Left lung (tissue), 14 donors: ENCODE measurements around the gene TRIM49. TPM values are rescaled to one million over a fixed set of nuclear protein-coding genes. Genes with fewer than 3 reads are reported as not detected.
"Not testable (repeated sequence)": the region's sequence is repeated elsewhere in the genome, so short reads cannot be mapped to it uniquely, and the experiment has no call there.

Experiments
- ATAC-seq: fragments of 200-7000 bp; cut with Tn5 transposase; one replicate; pipeline ENCODE4 v1.9.1; 2020; ENCODE audit warnings: moderate library complexity
- DNase-seq, 4 donors: peaks; one replicate each; pipeline ENCODE4 v3.0.0-alpha.2; 2013 to 2020
- H3K27ac ChIP-seq, 2 donors: fragments of 200-600 bp; sonication (generic) in 1 of 2; one replicate each; pipeline versions ENCODE4 v1.5.0 to v1.8.0; 2020 to 2021
- H3K27me3 ChIP-seq, 2 donors: fragments of 200-600 bp; sonication (generic) in 1 of 2; one replicate each; pipeline versions ENCODE4 v1.5.0 to v1.8.0; 2020 to 2021
- H3K36me3 ChIP-seq, 2 donors: fragments of 200-600 bp; sonication (generic) in 1 of 2; one replicate each; pipeline versions ENCODE4 v1.5.0 to v1.8.0; 2020 to 2021
- H3K4me1 ChIP-seq, 2 donors: fragments of 200-600 bp; one replicate each; pipeline ENCODE4 v1.8.0; 2021
- H3K4me3 ChIP-seq, 2 donors: fragments of 200-600 bp; sonication (generic) in 1 of 2; one replicate each; pipeline versions ENCODE4 v1.5.0 to v1.8.0; 2020 to 2021; ENCODE audit warnings: mild to moderate bottlenecking in 1 of 2
- H3K9me3 ChIP-seq, 2 donors: fragments of 200-600 bp; sonication (generic) in 1 of 2; one replicate each; pipeline versions ENCODE4 v1.5.0 to v1.8.0; 2020 to 2021
- intact Hi-C, 2 donors: fragments of 100-400 bp; cut with DNase I; formaldehyde crosslinking; loops; one replicate each; pipeline versions ENCODE4 v1.11.2 to v1.14.2; 2022
- long read RNA-seq, 12 donors: library from polyadenylated mRNA in 2 of 12; unstranded in 2 of 12; transcript quantifications; one replicate each; pipeline ENCODE4 v2.0.0 and lab custom pipeline, GENCODE V29; 2019 to 2026
- polyA plus RNA-seq, 6 donors: library from polyadenylated mRNA; unstranded; fragments of 120-200 nt; gene quantifications; one replicate each; pipeline ENCODE4 v1.2.1, GENCODE V29; 2013; ENCODE audit not compliant: insufficient read length in 6 of 6
- total RNA-seq, 2 donors: library from RNA; stranded (reverse); fragmentation: NEBNext Ultra II Directional; extraction: Animal tissue kit (Norgen Biotek cat#: 25700); gene quantifications; one replicate each; pipeline ENCODE4 v1.2.1, GENCODE V29; 2021
- donor health status: DM: no; HTN: yes; CAD: no.
- donor health status: DM: no; HTN: no; CAD: no.

Gene TRIM49
- not detected for total RNA-seq
- not detected for polyA plus RNA-seq
- long read RNA-seq, donor 1: 0 reads
- long read RNA-seq, donor 2: 0 reads
- long read RNA-seq, donor 3: 0 reads
- long read RNA-seq, donor 4: 0 reads
- long read RNA-seq, donor 5: 0 reads
- long read RNA-seq, donor 6: 0 reads
- long read RNA-seq, donor 7: 0 reads
- long read RNA-seq, donor 8: 0 reads
- long read RNA-seq, donor 9: 0 reads
- long read RNA-seq, donor 10: 0 reads
- long read RNA-seq, donor 11: 0 reads
- long read RNA-seq, donor 12: 0 reads

- DNase-seq, H3K4me1 ChIP-seq, H3K4me3 ChIP-seq, H3K9me3 ChIP-seq, H3K27ac ChIP-seq, H3K36me3 ChIP-seq, ATAC-seq, H3K27me3 ChIP-seq, intact Hi-C loops: not testable (repeated sequence)
Observed at GRCh38 chr11:89808475-89808874, at the start of gene TRIM49. Gene TRIM49, minus strand, starts transcription at chr11:89808575. Its CDS starts 4,106 bp downstream, at chr11:89804469.

- H3K9me3 ChIP-seq, H3K27ac ChIP-seq, intact Hi-C loops, H3K4me1 ChIP-seq, DNase-seq, H3K36me3 ChIP-seq, ATAC-seq, H3K4me3 ChIP-seq, H3K27me3 ChIP-seq: not testable (repeated sequence)
Observed at GRCh38 chr11:89826694-89827093, 18.3 kb upstream of the TRIM49 start.

- H3K27ac ChIP-seq, ATAC-seq, H3K4me1 ChIP-seq, H3K27me3 ChIP-seq, H3K4me3 ChIP-seq, H3K9me3 ChIP-seq, DNase-seq, intact Hi-C loops, H3K36me3 ChIP-seq: not testable (repeated sequence)
Observed at GRCh38 chr11:89820008-89820407, 11.6 kb upstream of the TRIM49 start.

- ATAC-seq, intact Hi-C loops, H3K4me3 ChIP-seq: not testable (repeated sequence)
Observed at GRCh38 chr11:89813535-89813934, 5.2 kb upstream of the TRIM49 start.

GRCh38 chr11:89787506-89788063 lies 20.8 kb downstream of the TRIM49 start:
- H3K4me3 ChIP-seq, H3K9me3 ChIP-seq, H3K27me3 ChIP-seq, intact Hi-C loops, ATAC-seq, DNase-seq, H3K4me1 ChIP-seq, H3K36me3 ChIP-seq, H3K27ac ChIP-seq: not testable (repeated sequence)

More at GRCh38 chr11:89813535-89813934, 5.2 kb upstream of the TRIM49 start:
- H3K27me3 ChIP-seq, H3K4me1 ChIP-seq, H3K9me3 ChIP-seq, H3K36me3 ChIP-seq, H3K27ac ChIP-seq: not testable (repeated sequence)
- peak in 1 of 4 donors; percentile 3 for DNase-seq

- H3K36me3 ChIP-seq, H3K4me3 ChIP-seq, ATAC-seq, H3K27ac ChIP-seq, H3K27me3 ChIP-seq, DNase-seq, H3K9me3 ChIP-seq, H3K4me1 ChIP-seq, intact Hi-C loops: not testable (repeated sequence)
Observed at GRCh38 chr11:89785726-89786125, 22.6 kb downstream of the TRIM49 start.

GRCh38 chr11:89750822-89751221 lies 57.6 kb downstream of the TRIM49 start:
- H3K9me3 ChIP-seq, H3K4me3 ChIP-seq, H3K27me3 ChIP-seq, H3K4me1 ChIP-seq, H3K36me3 ChIP-seq, DNase-seq, intact Hi-C loops, H3K27ac ChIP-seq, ATAC-seq: not testable (repeated sequence)

Other genes starting within 250 kb of the TRIM49 start
- gene TRIM77, start 98.3 kb downstream of the TRIM49 start, total RNA-seq: not detected
- not detected for gene TRIM77, start 98.3 kb downstream of the TRIM49 start, polyA plus RNA-seq
- not detected for gene TRIM64B, start 69.9 kb upstream of the TRIM49 start, total RNA-seq
- gene TRIM64B, start 69.9 kb upstream of the TRIM49 start, polyA plus RNA-seq: not detected
- gene TRIM49D1, start 113.7 kb upstream of the TRIM49 start, total RNA-seq: not detected
- gene TRIM49D1, start 113.7 kb upstream of the TRIM49 start, polyA plus RNA-seq: not detected
- gene TRIM49D2, start 115.5 kb upstream of the TRIM49 start, total RNA-seq: not detected
- gene TRIM49D2, start 115.5 kb upstream of the TRIM49 start, polyA plus RNA-seq: not detected
- gene TRIM64, start 157.5 kb upstream of the TRIM49 start, total RNA-seq: not detected
- not detected for gene TRIM64, start 157.5 kb upstream of the TRIM49 start, polyA plus RNA-seq
- gene TRIM49C, start 222.5 kb upstream of the TRIM49 start, total RNA-seq: not detected
- not detected for gene TRIM49C, start 222.5 kb upstream of the TRIM49 start, polyA plus RNA-seq